NCI-H2107 treated with DMSO at 0.1 percent for 48 hours (cell line): Measurements from ENCODE around the gene GDPD5.
A peak's percentile ranks its signal among the peaks of the same experiment; 100 is the strongest.

Experiments used
- DNase-seq: peaks from one replicate; lab custom pipeline; 2025; ENCODE audit not compliant: unreplicated experiment; lab: John Stamatoyannopoulos, UW

GDPD5 gene

GRCh38 chr11:75525433-75526191, at the start of gene GDPD5:
GDPD5 (minus strand) TSS chr11:75525941; CDS start chr11:75477735, 48,206 bp downstream.
- peak; percentile 75 for DNase-seq

DNA sequence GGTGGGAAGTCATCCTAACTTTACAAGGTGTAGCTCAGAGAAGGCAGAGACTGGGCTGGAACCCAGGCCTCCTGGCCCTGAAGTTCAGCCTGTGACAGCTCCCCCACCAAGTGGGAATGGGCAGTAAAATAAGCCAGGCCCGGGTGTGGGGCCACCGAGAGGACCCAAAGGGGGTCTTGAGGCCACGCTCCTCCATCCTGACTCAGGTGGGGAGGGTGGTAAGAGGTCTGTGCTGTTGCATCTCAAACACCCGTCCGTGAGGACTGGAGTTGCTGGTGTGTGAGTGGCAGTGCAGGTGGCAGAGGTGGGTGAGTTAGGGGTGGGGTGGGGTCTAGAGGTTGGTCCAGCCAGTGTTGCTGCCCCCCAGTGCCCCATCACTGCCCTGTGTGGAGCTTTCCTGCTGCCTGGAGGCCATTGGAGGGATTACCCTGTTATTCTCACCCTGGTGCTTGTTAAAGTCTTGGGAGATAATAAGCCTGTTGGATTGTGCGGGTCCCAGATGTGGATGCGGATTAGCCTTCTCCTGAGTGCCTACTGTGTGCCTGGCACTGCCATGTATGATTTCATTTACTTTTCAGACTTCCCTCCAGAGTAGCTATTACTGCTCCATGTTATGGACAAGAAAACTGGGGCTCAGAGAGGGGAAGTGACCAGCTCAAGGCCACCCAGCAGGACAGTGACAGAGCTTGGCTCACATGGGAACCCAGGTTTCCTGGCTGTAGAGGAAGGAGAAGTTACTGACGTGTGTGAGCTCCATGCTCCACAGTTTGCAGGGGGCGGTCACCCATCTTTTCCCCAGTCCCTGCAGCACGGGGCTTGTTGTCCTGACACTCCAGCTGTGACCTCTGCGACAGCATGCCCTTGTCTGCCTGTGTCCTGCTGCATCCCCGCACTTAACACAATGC, 49.2 kb upstream of the GDPD5 start:
- DNase-seq, result no peak

DNA sequence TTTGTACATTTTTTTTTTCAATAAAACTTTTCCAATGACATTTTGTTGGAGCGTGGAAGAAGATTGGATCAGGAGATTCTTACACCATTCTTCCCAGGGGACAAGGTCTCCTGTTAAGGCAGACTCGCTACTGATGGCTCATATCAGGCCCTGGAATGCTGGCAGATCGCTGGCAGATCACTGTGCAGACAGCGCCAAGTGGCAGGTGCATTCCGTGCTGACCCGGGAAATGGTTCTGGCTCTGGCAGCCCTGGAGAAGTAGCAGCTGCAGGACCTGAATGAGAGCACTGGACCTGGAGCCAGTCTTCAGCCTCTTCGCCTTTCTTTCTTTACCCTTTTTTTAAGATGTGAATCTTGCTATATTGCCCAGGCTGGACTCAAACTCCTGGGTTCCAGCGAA, 47.0 kb upstream of the GDPD5 start:
- DNase-seq, result no peak

DNA sequence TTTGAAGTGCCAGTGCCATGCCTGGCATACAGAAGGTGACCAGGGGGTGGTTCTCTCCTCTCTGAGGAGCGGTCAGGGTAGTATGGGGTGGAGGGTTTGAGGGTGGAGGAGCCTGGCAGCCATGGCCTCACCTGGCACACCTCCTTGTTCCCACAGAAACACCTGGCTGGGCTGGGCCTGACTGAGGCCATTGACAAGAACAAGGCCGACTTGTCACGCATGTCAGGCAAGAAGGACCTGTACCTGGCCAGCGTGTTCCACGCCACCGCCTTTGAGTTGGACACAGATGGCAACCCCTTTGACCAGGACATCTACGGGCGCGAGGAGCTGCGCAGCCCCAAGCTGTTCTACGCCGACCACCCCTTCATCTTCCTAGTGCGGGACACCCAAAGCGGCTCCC, 45.9 kb upstream of the GDPD5 start:
- DNase-seq, result no peak

DNA sequence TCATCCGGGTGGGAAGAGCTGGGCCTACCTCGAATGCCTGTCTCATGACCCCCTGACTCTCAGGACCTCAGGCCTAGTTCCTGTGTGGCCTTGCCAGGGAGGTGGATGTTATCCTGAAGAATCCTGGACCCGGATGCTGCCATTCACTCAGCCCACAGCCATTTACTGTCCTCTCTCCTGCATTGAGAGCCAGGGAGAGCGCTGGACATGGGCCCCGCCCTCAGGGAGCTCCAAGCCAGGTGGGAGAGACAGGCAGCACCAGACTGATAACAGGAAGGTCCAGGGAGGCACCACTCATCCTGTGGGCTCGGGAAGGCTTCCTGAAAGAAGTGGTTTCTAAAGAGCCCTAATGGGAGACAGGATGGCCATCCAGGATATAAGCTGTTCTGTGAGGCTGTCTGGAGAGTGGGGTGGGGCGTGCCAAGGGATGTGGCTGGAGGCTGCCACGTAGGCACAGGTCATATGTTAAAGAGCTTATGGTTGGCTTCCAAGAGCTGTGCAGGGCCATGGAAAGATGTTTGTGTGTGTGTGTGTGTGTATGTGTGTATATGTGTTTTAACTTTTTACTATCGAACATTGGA, 44.9 kb upstream of the GDPD5 start:
- no peak for DNase-seq

GRCh38 chr11:75568616-75569219, 43.0 kb upstream of the GDPD5 start:
- DNase-seq, result no peak

DNA sequence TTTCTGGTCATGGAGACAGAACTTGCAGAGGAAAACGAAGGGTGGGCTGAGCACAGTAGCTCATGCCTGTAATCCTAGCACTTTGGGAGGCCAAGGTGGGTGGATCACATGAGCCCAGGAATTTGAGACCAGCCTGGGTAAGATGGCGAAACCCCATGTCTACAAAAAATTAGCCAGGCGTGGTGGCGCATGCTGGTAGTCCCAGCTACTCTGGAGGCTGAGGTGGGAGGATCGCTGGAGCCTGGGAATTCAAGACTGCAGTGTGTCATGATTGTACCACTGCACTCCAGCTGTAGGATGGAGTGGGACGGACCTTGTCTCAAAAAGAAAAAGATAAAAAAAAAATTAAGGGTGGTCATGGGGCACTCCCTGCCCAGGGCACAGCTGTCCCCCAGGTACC, 42.2 kb upstream of the GDPD5 start:
- no peak for DNase-seq

- DNase-seq, result no peak
Observed at GRCh38 chr11:75566763-75567279, 41.1 kb upstream of the GDPD5 start.

GRCh38 chr11:75565916-75566762, 40.4 kb upstream of the GDPD5 start:
- no peak for DNase-seq

- no peak for DNase-seq
Observed at GRCh38 chr11:75565221-75565814, 39.6 kb upstream of the GDPD5 start.

GRCh38 chr11:75563978-75564552, 38.3 kb upstream of the GDPD5 start:
- DNase-seq, result no peak

- DNase-seq, result no peak
Observed at GRCh38 chr11:75563501-75563977, 37.8 kb upstream of the GDPD5 start.

- DNase-seq, result no peak
Observed at GRCh38 chr11:75562836-75563484, 37.2 kb upstream of the GDPD5 start.

- peak; percentile 56 for DNase-seq
Observed at GRCh38 chr11:75562048-75562835, 36.5 kb upstream of the GDPD5 start, which contains the start of gene SERPINH1. SERPINH1 (plus strand) TSS chr11:75562253; CDS start chr11:75566350, 4,097 bp downstream.

DNA sequence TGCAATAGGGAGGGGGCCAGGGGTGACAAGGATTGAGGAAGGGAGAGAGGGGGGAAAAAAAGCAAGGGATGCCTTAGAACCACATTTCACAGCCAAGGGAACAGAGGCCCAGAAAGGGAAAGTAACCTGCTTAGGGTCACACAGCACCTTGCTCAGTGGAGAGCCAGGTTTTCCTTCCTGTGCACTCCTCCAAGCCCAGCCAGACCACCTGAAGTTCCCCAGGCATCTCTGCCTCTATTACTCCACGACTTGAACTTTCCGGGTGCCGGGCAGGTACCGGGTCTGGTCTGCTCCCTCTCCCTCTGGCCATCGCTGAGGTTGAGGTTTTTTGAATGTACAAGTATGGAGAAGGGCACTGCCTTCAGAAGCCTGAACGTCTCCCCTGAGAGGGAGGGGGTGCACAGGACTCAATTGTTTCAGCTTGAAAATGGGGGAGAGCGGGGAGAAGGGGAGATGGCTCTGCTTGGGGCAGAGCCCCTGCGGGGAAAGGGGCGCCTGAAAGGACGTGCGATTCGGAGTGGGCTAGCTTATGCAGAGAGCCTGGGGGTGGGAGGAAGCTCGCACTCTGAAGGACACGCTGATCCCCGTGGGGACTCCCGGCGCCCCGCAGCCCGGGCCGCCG, 35.8 kb upstream of the GDPD5 start:
- no peak for DNase-seq

DNA sequence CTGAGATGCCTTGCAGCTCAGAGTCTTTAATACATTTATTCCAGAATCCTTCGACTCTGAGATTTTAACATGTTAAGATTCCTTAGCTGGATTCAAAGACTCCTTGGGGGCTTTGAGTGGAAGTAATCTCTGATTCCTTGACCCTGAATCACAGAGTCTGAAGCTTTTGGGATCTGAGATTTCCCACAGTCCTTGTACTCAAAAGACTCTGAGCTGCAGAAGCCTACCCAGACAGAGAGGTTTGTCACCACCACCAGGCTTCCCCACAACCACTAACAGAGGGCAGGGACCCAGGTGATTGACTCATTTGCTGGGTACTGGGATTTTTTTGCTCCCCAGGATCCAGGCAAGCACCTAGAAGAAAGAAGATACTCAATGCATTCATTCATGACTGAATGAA, 34.9 kb upstream of the GDPD5 start:
- no peak for DNase-seq
